GM19351 (cell line): Measurements from ENCODE around the gene SH3TC1.

ENCODE experiments used
- ATAC-seq: cut with Tn5 transposase; IDR thresholded peaks from one replicate; pipeline ENCODE4 v1.9.1; 2021; ENCODE audit warnings: mild to moderate bottlenecking, moderate library complexity; ENCODE audit not compliant: unreplicated experiment

The SH3TC1 gene

GRCh38 chr4:8227771-8228318 is 28.8 kb downstream of the SH3TC1 start:
- ATAC-seq = no peak

GRCh38 chr4:8228319-8229250 is 29.5 kb downstream of the SH3TC1 start:
- peak; percentile 68 for ATAC-seq

- no peak for ATAC-seq
These were observed 30.4 kb downstream of the SH3TC1 start for GRCh38 chr4:8229331-8229975.

- no peak for ATAC-seq
These were observed 30.9 kb downstream of the SH3TC1 start for GRCh38 chr4:8230033-8230432.

GRCh38 chr4:8230891-8231290 is 31.8 kb downstream of the SH3TC1 start:
- ATAC-seq = no peak

- ATAC-seq = no peak
These were observed 32.5 kb downstream of the SH3TC1 start for GRCh38 chr4:8231551-8232049.

GRCh38 chr4:8232748-8233147 is 33.7 kb downstream of the SH3TC1 start:
- ATAC-seq = no peak

- ATAC-seq = no peak
These were observed 34.8 kb downstream of the SH3TC1 start for GRCh38 chr4:8233672-8234484.

GRCh38 chr4:8234715-8235114 is 35.6 kb downstream of the SH3TC1 start:
- no peak for ATAC-seq

- ATAC-seq = no peak
These were observed 36.1 kb downstream of the SH3TC1 start for GRCh38 chr4:8235224-8235623.

- no peak for ATAC-seq
These were observed 36.6 kb downstream of the SH3TC1 start for GRCh38 chr4:8235686-8236085.

- ATAC-seq = no peak
These were observed 37.2 kb downstream of the SH3TC1 start for GRCh38 chr4:8236106-8236919.

GRCh38 chr4:8236920-8237195 is 37.8 kb downstream of the SH3TC1 start:
- no peak for ATAC-seq

- no peak for ATAC-seq
These were observed 38.3 kb downstream of the SH3TC1 start for GRCh38 chr4:8237256-8237989.

- ATAC-seq = peak; percentile 26
These were observed 39.0 kb downstream of the SH3TC1 start for GRCh38 chr4:8238036-8238511.

- ATAC-seq = peak; percentile 40
These were observed 39.5 kb downstream of the SH3TC1 start for GRCh38 chr4:8238515-8239053.

- ATAC-seq = no peak
These were observed 40.1 kb downstream of the SH3TC1 start for GRCh38 chr4:8239226-8239625.

GRCh38 chr4:8239661-8240060 is 40.6 kb downstream of the SH3TC1 start:
- no peak for ATAC-seq
